Neural cell (in vitro differentiated cells): ENCODE results near the gene AHRR.

Experiments
- CTCF ChIP-seq: fragments of 450-650 bp; IDR thresholded peaks from 2 replicates; pipeline ENCODE4 v1.5.1; 2014; ENCODE audit warnings: antibody characterized with exemption, mild to moderate bottlenecking, moderate library complexity; ENCODE audit not compliant: poor library complexity, severe bottlenecking
- EP300 ChIP-seq: fragments of 450-650 bp; conservative IDR thresholded peaks from 2 replicates; pipeline ENCODE4 v1.6.1; 2014; ENCODE audit warnings: antibody characterized with exemption, mild to moderate bottlenecking, moderate library complexity; ENCODE audit not compliant: poor library complexity, severe bottlenecking
- EZH2 ChIP-seq: fragments of 200-600, 300-800 bp; shearing (Covaris generic), sonication (generic); IDR thresholded peaks from 2 replicates; pipeline ENCODE4 v1.6.1; 2014; ENCODE audit warnings: antibody characterized with exemption, low read length, borderline replicate concordance, mild to moderate bottlenecking; ENCODE audit not compliant: insufficient read depth, poor library complexity, severe bottlenecking
- MXI1 ChIP-seq: fragments of 450-650 bp; conservative IDR thresholded peaks from 2 replicates; pipeline ENCODE4 v1.6.1; 2014; ENCODE audit warnings: antibody characterized with exemption, mild to moderate bottlenecking; ENCODE audit not compliant: poor library complexity, severe bottlenecking
- POLR2AphosphoS5 ChIP-seq: IDR thresholded peaks from 2 replicates; pipeline ENCODE4 v1.6.1; 2012
- RAD21 ChIP-seq: fragments of 450-650 bp; conservative IDR thresholded peaks from 2 replicates; pipeline ENCODE4 v1.6.1; 2014; ENCODE audit warnings: antibody characterized with exemption, mild to moderate bottlenecking, moderate library complexity
- REST ChIP-seq: IDR thresholded peaks from 2 replicates; pipeline ENCODE4 v1.6.1; 2012; ENCODE audit warnings: borderline replicate concordance
- SMC3 ChIP-seq: fragments of 450-650 bp; conservative IDR thresholded peaks from 2 replicates; pipeline ENCODE4 v1.6.1; 2014; ENCODE audit warnings: antibody characterized with exemption, mild to moderate bottlenecking, moderate library complexity; ENCODE audit not compliant: poor library complexity
- TAF1 ChIP-seq: IDR thresholded peaks from 2 replicates; pipeline ENCODE4 v1.6.1; 2012; ENCODE audit warnings: low read depth

DNA sequence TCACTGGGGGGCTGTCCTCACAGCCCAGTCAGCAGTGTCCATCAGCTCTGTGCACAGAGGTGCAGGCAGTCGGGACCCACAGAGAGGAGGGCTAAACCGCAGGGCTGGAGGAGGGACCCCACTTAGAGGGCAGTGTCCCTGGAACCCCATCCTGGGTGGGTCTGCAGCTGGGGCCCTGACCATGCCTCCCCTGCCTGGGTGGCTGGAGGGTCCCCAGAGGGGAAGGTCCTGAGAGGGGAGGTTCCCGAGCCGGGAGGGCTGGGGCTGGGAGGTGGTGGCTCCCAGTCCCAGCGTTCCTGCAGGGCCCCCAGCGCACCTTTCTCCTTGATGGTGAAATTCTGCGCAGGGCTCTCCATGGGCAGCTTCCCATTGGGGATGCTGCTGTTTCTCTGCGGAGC is 154.2 kb downstream of the AHRR start:
- no peak for TF ChIP-seq POLR2AphosphoS5
- TF ChIP-seq CTCF, result no peak
- TF ChIP-seq EZH2, result no peak
- TF ChIP-seq SMC3, result no peak
- no peak for TF ChIP-seq EP300
- no peak for TF ChIP-seq MXI1
- no peak for TF ChIP-seq TAF1
- no peak for TF ChIP-seq RAD21
- no peak for TF ChIP-seq REST
